ENCODE results near the gene HGFAC.

DNA sequence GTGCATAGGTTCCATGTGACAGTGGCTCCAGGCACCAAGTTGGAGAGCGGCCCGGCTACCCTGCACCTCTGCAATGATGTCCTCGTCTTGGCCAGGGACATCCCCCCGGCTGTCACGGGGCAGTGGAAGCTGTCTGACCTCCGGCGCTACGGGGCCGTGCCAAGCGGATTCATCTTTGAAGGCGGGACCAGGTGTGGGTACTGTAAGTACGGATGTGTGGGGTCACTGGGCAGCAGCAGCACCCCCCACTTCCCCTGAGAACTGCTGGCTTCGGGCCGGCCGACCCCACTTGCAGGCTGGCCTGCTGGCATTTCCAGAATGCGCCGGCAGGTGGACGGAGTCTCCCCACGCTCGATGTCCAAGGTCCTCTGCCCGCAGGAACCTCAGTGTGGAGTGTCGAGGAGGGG is 34.6 kb downstream of the HGFAC start:
- no peak for TF ChIP-seq EZH2 (IDR thresholded peaks at IDR 0.05; ENCODE audit: borderline replicate concordance)
- TF ChIP-seq, protein P1, sequence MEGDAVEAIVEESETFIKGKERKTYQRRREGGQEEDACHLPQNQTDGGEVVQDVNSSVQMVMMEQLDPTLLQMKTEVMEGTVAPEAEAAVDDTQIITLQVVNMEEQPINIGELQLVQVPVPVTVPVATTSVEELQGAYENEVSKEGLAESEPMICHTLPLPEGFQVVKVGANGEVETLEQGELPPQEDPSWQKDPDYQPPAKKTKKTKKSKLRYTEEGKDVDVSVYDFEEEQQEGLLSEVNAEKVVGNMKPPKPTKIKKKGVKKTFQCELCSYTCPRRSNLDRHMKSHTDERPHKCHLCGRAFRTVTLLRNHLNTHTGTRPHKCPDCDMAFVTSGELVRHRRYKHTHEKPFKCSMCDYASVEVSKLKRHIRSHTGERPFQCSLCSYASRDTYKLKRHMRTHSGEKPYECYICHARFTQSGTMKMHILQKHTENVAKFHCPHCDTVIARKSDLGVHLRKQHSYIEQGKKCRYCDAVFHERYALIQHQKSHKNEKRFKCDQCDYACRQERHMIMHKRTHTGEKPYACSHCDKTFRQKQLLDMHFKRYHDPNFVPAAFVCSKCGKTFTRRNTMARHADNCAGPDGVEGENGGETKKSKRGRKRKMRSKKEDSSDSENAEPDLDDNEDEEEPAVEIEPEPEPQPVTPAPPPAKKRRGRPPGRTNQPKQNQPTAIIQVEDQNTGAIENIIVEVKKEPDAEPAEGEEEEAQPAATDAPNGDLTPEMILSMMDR (IDR thresholded peaks at IDR 0.05; ENCODE audit: poor library complexity) = no peak
- no peak for TF ChIP-seq EZH2phosphoT487 (IDR thresholded peaks at IDR 0.05; ENCODE audit: low read depth, severe bottlenecking, unreplicated experiment)

Data from hepatocyte (in vitro differentiated cells).